Measurements from ENCODE around the gene HOXA4.

- TF ChIP-seq CTCF (IDR thresholded peaks at IDR 0.05) (no peak), POLR2A (IDR thresholded peaks at IDR 0.05) (no peak)
These were observed 3.1 kb upstream of the HOXA4 start for GRCh38 chr7:27133409-27134231.
